SK-N-SH (cell line): Measurements from ENCODE around the gene KMT2A. TPM values are rescaled to one million over a fixed set of nuclear protein-coding genes. Genes with fewer than 3 reads are reported as not detected.

ENCODE experiments used
- CTCF ChIA-PET: fragments of 300-600, 350-600 bp; formaldehyde crosslinking; extraction: SDS; loops from one replicate; lab custom pipeline; 2021; lab: Yijun Ruan, JAX
- POLR2A ChIA-PET: fragments of 350-600 bp; sonication (Branson Sonifier 250); formaldehyde crosslinking; extraction: SDS; loops from one replicate; lab custom pipeline; 2020; ENCODE audit warnings: antibody characterized with exemption, inconsistent platforms; lab: Yijun Ruan, JAX
- DNase-seq: peaks from one replicate; pipeline ENCODE4 v3.0.0; 2012
- H2AFZ ChIP-seq: fragments of 200-600 bp; sonication (generic); 2 replicates; pipeline ENCODE4 v1.8.1; 2016; ENCODE audit warnings: antibody characterized with exemption, mild to moderate bottlenecking, low read depth
- H3F3A ChIP-seq: fragments of 200-600 bp; sonication (generic); replicated peaks from 2 replicates; pipeline ENCODE3; 2016; ENCODE audit warnings: antibody characterized with exemption, mild to moderate bottlenecking; ENCODE audit not compliant: insufficient read depth
- H3K27ac ChIP-seq, 2 experiments: fragments of 200-500 bp in 1 of 2; fragments of 200-600 bp in 1 of 2; sonication (Bioruptor generic) in 1 of 2; sonication (generic), shearing (Covaris generic) in 1 of 2; 2 replicates each; pipeline versions ENCODE4 v1.5.1 to v1.6.1; 2014 to 2016; ENCODE audit warnings: low read depth in 2 of 2, inconsistent platforms in 1 of 2, low read length in 1 of 2, mild to moderate bottlenecking in 1 of 2, mixed read lengths in 1 of 2
- H3K27me3 ChIP-seq: fragments of 200-600 bp; sonication (generic), shearing (Covaris generic); 2 replicates; pipeline ENCODE4 v1.6.1; 2016; ENCODE audit warnings: mixed run types; ENCODE audit not compliant: insufficient read depth
- H3K36me3 ChIP-seq, 2 experiments: fragments of 200-500 bp in 1 of 2; fragments of 200-600 bp in 1 of 2; sonication (Bioruptor generic) in 1 of 2; sonication (generic) in 1 of 2; replicated peaks in 1 of 2; 2 replicates each; pipeline versions ENCODE3 to v1.5.1; 2014 to 2016; ENCODE audit warnings: low read length in 1 of 2, mild to moderate bottlenecking in 1 of 2; ENCODE audit not compliant: insufficient read depth in 2 of 2, control insufficient read depth in 1 of 2
- H3K4me1 ChIP-seq, 2 experiments: fragments of 200-500 bp in 1 of 2; fragments of 200-600 bp in 1 of 2; sonication (Bioruptor generic) in 1 of 2; sonication (generic), shearing (Covaris generic) in 1 of 2; 2 replicates each; pipeline versions ENCODE4 v1.5.1 to v1.6.1; 2014 to 2016; ENCODE audit warnings: low read depth in 1 of 2, low read length in 1 of 2, mixed run types in 1 of 2; ENCODE audit not compliant: insufficient read depth in 2 of 2, control insufficient read depth in 1 of 2
- H3K4me2 ChIP-seq: fragments of 200-600 bp; sonication (generic), shearing (Covaris generic); 2 replicates; pipeline ENCODE4 v1.6.1; 2017; ENCODE audit warnings: mixed run types
- H3K4me3 ChIP-seq, 2 experiments: fragments of 200-500 bp in 1 of 2; fragments of 200-600 bp in 1 of 2; sonication (Bioruptor generic) in 1 of 2; sonication (generic), shearing (Covaris generic) in 1 of 2; 2 replicates each; pipeline versions ENCODE4 v1.5.1 to v1.8.1; 2014 to 2016; ENCODE audit warnings: low read depth in 2 of 2, inconsistent platforms in 1 of 2, low read length in 1 of 2, mild to moderate bottlenecking in 1 of 2, mixed read lengths in 1 of 2, moderate library complexity in 1 of 2
- H3K79me2 ChIP-seq: fragments of 200-600 bp; sonication (generic); 2 replicates; pipeline ENCODE4 v1.8.1; 2017; ENCODE audit warnings: mild to moderate bottlenecking; ENCODE audit not compliant: insufficient read depth
- H3K9ac ChIP-seq: fragments of 200-600 bp; sonication (generic); 2 replicates; pipeline ENCODE4 v1.6.1; 2017; ENCODE audit warnings: mixed run types
- H3K9me2 ChIP-seq: fragments of 200-600 bp; sonication (generic); 2 replicates; pipeline ENCODE4 v1.6.1; 2017; ENCODE audit warnings: mixed run types
- H3K9me3 ChIP-seq: fragments of 200-600 bp; sonication (generic); 2 replicates; pipeline ENCODE4 v1.6.1; 2017; ENCODE audit warnings: mixed run types, mild to moderate bottlenecking, moderate library complexity
- H4K20me1 ChIP-seq: fragments of 200-600 bp; sonication (generic); 2 replicates; pipeline ENCODE4 v1.6.1; 2017; ENCODE audit warnings: mild to moderate bottlenecking, mixed run types; ENCODE audit not compliant: insufficient read depth
- CHD2 ChIP-seq: fragments of 150-350 bp; IDR thresholded peaks from 2 replicates; pipeline ENCODE4 v1.6.1; 2018; ENCODE audit warnings: low read length; ENCODE audit not compliant: partially characterized antibody
- ELF1 ChIP-seq: IDR thresholded peaks from 2 replicates; pipeline ENCODE4 v1.4.0; 2012
- EP300 ChIP-seq, 2 experiments: IDR thresholded peaks; 2 replicates each; pipeline versions ENCODE4 v1.4.0 to v1.6.1; 2012; ENCODE audit warnings: borderline replicate concordance in 1 of 2, low read depth in 1 of 2, low read length in 1 of 2
- EZH2phosphoT487 ChIP-seq: fragments of 200-600 bp; sonication (generic); IDR thresholded peaks from 2 replicates; pipeline ENCODE4 v1.6.1; 2017; ENCODE audit warnings: low read depth, mixed run types, mild to moderate bottlenecking, antibody characterized with exemption, moderate library complexity, borderline replicate concordance
- FOSL2 ChIP-seq: IDR thresholded peaks from 2 replicates; pipeline ENCODE4 v1.4.0; 2012; ENCODE audit warnings: low read depth, mild to moderate bottlenecking, moderate library complexity, borderline replicate concordance
- FOXJ3 ChIP-seq: sonication (generic); formaldehyde crosslinking; IDR thresholded peaks from 2 replicates; pipeline ENCODE4 v1.5.1; 2020; ENCODE audit warnings: mild to moderate bottlenecking, missing genetic modification reagents
- FOXM1 ChIP-seq: IDR thresholded peaks from 2 replicates; pipeline ENCODE4 v1.4.0; 2012; ENCODE audit warnings: low read depth, mild to moderate bottlenecking
- GATA2 ChIP-seq: sonication (generic); formaldehyde crosslinking; IDR thresholded peaks from 2 replicates; pipeline ENCODE4 v1.5.0; 2020; ENCODE audit warnings: mild to moderate bottlenecking, missing genetic modification reagents
- MAX ChIP-seq: IDR thresholded peaks from 2 replicates; pipeline ENCODE4 v1.4.0; 2012; ENCODE audit warnings: low read depth
- MXI1 ChIP-seq: IDR thresholded peaks from 2 replicates; pipeline ENCODE4 v1.6.1; 2012; ENCODE audit warnings: mild to moderate bottlenecking, low read depth, low read length, improper control_type of control experiment
- NFIC ChIP-seq: IDR thresholded peaks from 2 replicates; pipeline ENCODE4 v1.4.0; 2012; ENCODE audit warnings: borderline replicate concordance
- NRF1 ChIP-seq: IDR thresholded peaks from 2 replicates; pipeline ENCODE4 v1.6.1; 2012; ENCODE audit warnings: low read depth, mild to moderate bottlenecking, low read length
- RAD21 ChIP-seq: IDR thresholded peaks from 2 replicates; pipeline ENCODE4 v1.6.1; 2012; ENCODE audit warnings: mild to moderate bottlenecking, low read length
- RFX5 ChIP-seq: IDR thresholded peaks from 2 replicates; pipeline ENCODE4 v1.6.1; 2012; ENCODE audit warnings: mild to moderate bottlenecking, improper control_type of control experiment, low read length
- SIN3A ChIP-seq: IDR thresholded peaks from 2 replicates; pipeline ENCODE4 v1.6.1; 2012; ENCODE audit warnings: low read depth, mild to moderate bottlenecking, low read length, moderate library complexity, borderline replicate concordance
- TCF12 ChIP-seq: IDR thresholded peaks from 2 replicates; pipeline ENCODE4 v1.4.0; 2012
- YY1 ChIP-seq: IDR thresholded peaks from 2 replicates; pipeline ENCODE4 v1.4.0; 2012; ENCODE audit warnings: low read depth, mild to moderate bottlenecking
- WGBS: methylation state at CpG from one replicate; pipeline ENCODE4 v1.1.6; 2017; ENCODE audit warnings: low lambda C conversion rate; 5-methylcytosine and 5-hydroxymethylcytosine counted together
- polyA plus RNA-seq, 3 experiments: library from polyadenylated mRNA; depleted of rRNA; stranded (reverse); fragments of >200 nt; gene quantifications; 2 replicates each; pipeline ENCODE4 v1.2.3, GENCODE V29; 2012
- TF ChIP-seq, protein P1 (sequence below): IDR thresholded peaks from 2 replicates; pipeline ENCODE4 v1.4.0; 2012; ENCODE audit warnings: low read depth, borderline replicate concordance
- TF ChIP-seq, protein P2 (sequence below): fragments of 150-350 bp; IDR thresholded peaks from 2 replicates; pipeline ENCODE4 v1.6.1; 2017; ENCODE audit warnings: antibody characterized with exemption, low read length, low read depth, borderline replicate concordance
- TF ChIP-seq, protein P3 (sequence below): IDR thresholded peaks from 2 replicates; pipeline ENCODE4 v1.4.0; 2012; ENCODE audit warnings: low read depth, borderline replicate concordance

KMT2A gene
- polyA plus RNA-seq, 1 of the 3 experiments (the other 2 are of a cell fraction) = 15.7 TPM

- H3K9me2 ChIP-seq = no peaks in the 10 kb centered on the region
- no peak overlapping the region for H3K4me2 ChIP-seq
- peaks cover 100% of the 10 kb centered on the region for H3K79me2 ChIP-seq
- no peak overlapping the region for H3K27ac ChIP-seq
- no peak for TF ChIP-seq ELF1
- TF ChIP-seq, protein P1, sequence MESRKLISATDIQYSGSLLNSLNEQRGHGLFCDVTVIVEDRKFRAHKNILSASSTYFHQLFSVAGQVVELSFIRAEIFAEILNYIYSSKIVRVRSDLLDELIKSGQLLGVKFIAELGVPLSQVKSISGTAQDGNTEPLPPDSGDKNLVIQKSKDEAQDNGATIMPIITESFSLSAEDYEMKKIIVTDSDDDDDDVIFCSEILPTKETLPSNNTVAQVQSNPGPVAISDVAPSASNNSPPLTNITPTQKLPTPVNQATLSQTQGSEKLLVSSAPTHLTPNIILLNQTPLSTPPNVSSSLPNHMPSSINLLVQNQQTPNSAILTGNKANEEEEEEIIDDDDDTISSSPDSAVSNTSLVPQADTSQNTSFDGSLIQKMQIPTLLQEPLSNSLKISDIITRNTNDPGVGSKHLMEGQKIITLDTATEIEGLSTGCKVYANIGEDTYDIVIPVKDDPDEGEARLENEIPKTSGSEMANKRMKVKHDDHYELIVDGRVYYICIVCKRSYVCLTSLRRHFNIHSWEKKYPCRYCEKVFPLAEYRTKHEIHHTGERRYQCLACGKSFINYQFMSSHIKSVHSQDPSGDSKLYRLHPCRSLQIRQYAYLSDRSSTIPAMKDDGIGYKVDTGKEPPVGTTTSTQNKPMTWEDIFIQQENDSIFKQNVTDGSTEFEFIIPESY = no peak
- TF ChIP-seq NFIC = no peak
- no peak for TF ChIP-seq YY1
- TF ChIP-seq, protein P2, sequence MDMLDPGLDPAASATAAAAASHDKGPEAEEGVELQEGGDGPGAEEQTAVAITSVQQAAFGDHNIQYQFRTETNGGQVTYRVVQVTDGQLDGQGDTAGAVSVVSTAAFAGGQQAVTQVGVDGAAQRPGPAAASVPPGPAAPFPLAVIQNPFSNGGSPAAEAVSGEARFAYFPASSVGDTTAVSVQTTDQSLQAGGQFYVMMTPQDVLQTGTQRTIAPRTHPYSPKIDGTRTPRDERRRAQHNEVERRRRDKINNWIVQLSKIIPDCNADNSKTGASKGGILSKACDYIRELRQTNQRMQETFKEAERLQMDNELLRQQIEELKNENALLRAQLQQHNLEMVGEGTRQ = no peak
- TF ChIP-seq FOXM1 = no peak
- no peak for TF ChIP-seq RAD21
- TF ChIP-seq SIN3A = no peak
- TF ChIP-seq GATA2 (CRISPR knock-in tag) = no peak
- no peak for TF ChIP-seq RFX5
- no peak for TF ChIP-seq EZH2phosphoT487
- no peak for TF ChIP-seq MXI1
- no peak for TF ChIP-seq MAX
- no peak for TF ChIP-seq TCF12
- no peak for TF ChIP-seq EP300 (IDR thresholded peaks at IDR 0.05; ENCODE audit: borderline replicate concordance in 1 of 2, low read depth in 1 of 2, low read length in 1 of 2)
- no peak for TF ChIP-seq FOSL2
- no peak for TF ChIP-seq CHD2
- TF ChIP-seq, protein P3, sequence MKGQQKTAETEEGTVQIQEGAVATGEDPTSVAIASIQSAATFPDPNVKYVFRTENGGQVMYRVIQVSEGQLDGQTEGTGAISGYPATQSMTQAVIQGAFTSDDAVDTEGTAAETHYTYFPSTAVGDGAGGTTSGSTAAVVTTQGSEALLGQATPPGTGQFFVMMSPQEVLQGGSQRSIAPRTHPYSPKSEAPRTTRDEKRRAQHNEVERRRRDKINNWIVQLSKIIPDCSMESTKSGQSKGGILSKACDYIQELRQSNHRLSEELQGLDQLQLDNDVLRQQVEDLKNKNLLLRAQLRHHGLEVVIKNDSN = no peak
- TF ChIP-seq FOXJ3 (CRISPR knock-in tag) = no peak
- TF ChIP-seq NRF1 = no peak
- H3K9me3 ChIP-seq = no peaks in the 10 kb centered on the region
- no peak overlapping the region for H2AFZ ChIP-seq
- no peaks in the 10 kb centered on the region for H3K27me3 ChIP-seq
- peaks cover 20 to 29% of the 10 kb centered on the region in 2 experiments; a peak in 3 of 4 replicates for H3K4me1 ChIP-seq
- no peak overlapping the region for H3K4me3 ChIP-seq
- peaks cover 25 to 28% of the 10 kb centered on the region in 2 experiments for H3K36me3 ChIP-seq
- H3K9ac ChIP-seq = no peak overlapping the region
- CTCF ChIA-PET = interaction anchor here (0.7 to 2.6 kb wide), 4 partner anchors 21 to 272 kb away, joined by 3 to 6 read pairs (median 4); no protein-coding TSS in a partner anchor
- POLR2A ChIA-PET = interaction anchor here (1.4 to 1.5 kb wide), 2 partner anchors 7 to 9 kb away, joined by 3 to 4 read pairs; partner anchors contain the start of gene KMT2A
- peaks cover 20% of the 10 kb centered on the region for H3F3A ChIP-seq
- 96% methylated on average over 4 of the region's 4 CpGs for WGBS
- peaks cover 100% of the 10 kb centered on the region for H4K20me1 ChIP-seq
- DNase-seq = no peak
Observed at GRCh38 chr11:118442908-118443589, 6.8 kb downstream of the KMT2A start.
